Activated T-helper 1 cell treated with anti-CD3 and anti-CD28 coated beads, Interleukin-12 subunit alpha, Interleukin-12 subunit beta, Interleukin-2, Interleukin-4 antibody, amounts not matched to agents 30 ng/mL and 10 ng/mL and 1 ng/mL, durations not matched to agents 14 hours and 24 hours and 36 hours (primary cell): ENCODE data around the gene ANXA3. TPM values are rescaled to one million over a fixed set of nuclear protein-coding genes. Genes with fewer than 3 reads are reported as not detected.
"Not testable (repeated sequence)": the region's sequence is repeated elsewhere in the genome, so short reads cannot be mapped to it uniquely, and the experiment has no call there.

Source experiments
- DNase-seq: peaks from one replicate; pipeline ENCODE4 v3.0.0; 2021; ENCODE audit warnings: low spot score
- H3K27ac Mint-ChIP-seq: one replicate; pipeline ENCODE4 v1.8.0; 2021; ENCODE audit warnings: mild to moderate bottlenecking, mixed read lengths
- H3K27me3 Mint-ChIP-seq: one replicate; pipeline ENCODE4 v1.8.0; 2022; ENCODE audit warnings: mild to moderate bottlenecking, moderate library complexity, mixed read lengths; ENCODE audit not compliant: insufficient read depth
- H3K36me3 Mint-ChIP-seq: one replicate; pipeline ENCODE4 v1.8.0; 2021; ENCODE audit warnings: low read depth, mixed read lengths
- H3K4me1 Mint-ChIP-seq: one replicate; pipeline ENCODE4 v1.8.0; 2021; ENCODE audit warnings: low read depth, mixed read lengths
- H3K4me3 Mint-ChIP-seq: one replicate; pipeline ENCODE4 v1.8.0; 2021; ENCODE audit warnings: mild to moderate bottlenecking, moderate library complexity, mixed read lengths
- H3K9me3 Mint-ChIP-seq: one replicate; pipeline ENCODE4 v1.8.0; 2021; ENCODE audit warnings: mixed read lengths
- intact Hi-C: fragments of 100-400 bp; cut with micrococcal nuclease; formaldehyde crosslinking; loops from one replicate; pipeline ENCODE4 v1.15.1; 2024
- total RNA-seq: library from RNA; stranded (reverse); gene quantifications from 2 replicates; pipeline ENCODE4 v1.2.3, GENCODE V29; 2022

ANXA3 gene
- 8.1 and 9.2 TPM in 2 replicates for total RNA-seq

- peak within 1 kb of the TSS; percentile 90 for H3K4me3 Mint-ChIP-seq
- H3K27me3 Mint-ChIP-seq: peaks cover 18% of the 10 kb centered on the region
- peak; percentile 25 for DNase-seq
- H3K9me3 Mint-ChIP-seq: peaks cover 12% of the 10 kb centered on the region
- intact Hi-C loops: loop anchor here (1.0 to 5.0 kb wide), 4 partner anchors 8 to 386 kb away; partner anchors contain the start of genes BMP2K and PAQR3
- H3K27ac Mint-ChIP-seq: peak within 1 kb of the TSS; percentile 73
- peaks cover 27% of the 10 kb centered on the region for H3K36me3 Mint-ChIP-seq
- H3K4me1 Mint-ChIP-seq: peaks cover 29% of the 10 kb centered on the region
Measured at GRCh38 chr4:78551420-78552351, at the start of gene ANXA3. Gene ANXA3 (plus strand): TSS chr4:78551770. CDS start chr4:78554474, 2,704 bp downstream.

GRCh38 chr4:78506260-78506659 is 45.3 kb upstream of the ANXA3 start:
- H3K4me3 Mint-ChIP-seq, DNase-seq, intact Hi-C loops, H3K36me3 Mint-ChIP-seq, H3K9me3 Mint-ChIP-seq, H3K27ac Mint-ChIP-seq, H3K4me1 Mint-ChIP-seq: not testable (repeated sequence)
- H3K27me3 Mint-ChIP-seq: peaks cover 18% of the 10 kb centered on the region

- Mint-ChIP-seq H3K27me3 (peaks cover 4% of the 10 kb centered on the region), H3K4me3 (no peak overlapping the region), H3K9me3 (no peaks in the 10 kb centered on the region), H3K36me3 (no peaks in the 10 kb centered on the region), H3K27ac (no peak overlapping the region), H3K4me1 (no peaks in the 10 kb centered on the region)
- intact Hi-C loops: no loop called here
- no peak for DNase-seq
Measured at GRCh38 chr4:78509043-78509442, 42.5 kb upstream of the ANXA3 start.

GRCh38 chr4:78510108-78510507 is 41.5 kb upstream of the ANXA3 start:
- Mint-ChIP-seq H3K4me3 (no peak overlapping the region), H3K9me3 (no peaks in the 10 kb centered on the region)
- intact Hi-C loops: no loop called here

GRCh38 chr4:78510681-78511080 is 40.9 kb upstream of the ANXA3 start:
- H3K27me3 Mint-ChIP-seq: peaks cover 3% of the 10 kb centered on the region
- no peak overlapping the region for H3K4me3 Mint-ChIP-seq

More at GRCh38 chr4:78510108-78510507, 41.5 kb upstream of the ANXA3 start:
- DNase-seq: no peak
- Mint-ChIP-seq H3K36me3 (no peaks in the 10 kb centered on the region), H3K4me1 (no peaks in the 10 kb centered on the region), H3K27me3 (peaks cover 3% of the 10 kb centered on the region), H3K27ac (no peak overlapping the region)

GRCh38 chr4:78512357-78512920 is 39.1 kb upstream of the ANXA3 start:
- Mint-ChIP-seq H3K27ac (no peak overlapping the region), H3K4me1 (no peaks in the 10 kb centered on the region), H3K36me3 (no peaks in the 10 kb centered on the region), H3K9me3 (no peaks in the 10 kb centered on the region), H3K4me3 (no peak overlapping the region), H3K27me3 (peaks cover 3% of the 10 kb centered on the region)
- DNase-seq: no peak
- intact Hi-C loops: no loop called here

More at GRCh38 chr4:78510681-78511080, 40.9 kb upstream of the ANXA3 start:
- Mint-ChIP-seq H3K9me3 (no peaks in the 10 kb centered on the region), H3K4me1 (no peaks in the 10 kb centered on the region), H3K36me3 (no peaks in the 10 kb centered on the region), H3K27ac (no peak overlapping the region)
- DNase-seq: no peak
- intact Hi-C loops: no loop called here

- H3K4me3 Mint-ChIP-seq: no peak overlapping the region
- DNase-seq: no peak
- no peaks in the 10 kb centered on the region for H3K9me3 Mint-ChIP-seq
- no peak overlapping the region for H3K27ac Mint-ChIP-seq
- no peaks in the 10 kb centered on the region for H3K4me1 Mint-ChIP-seq
- peaks cover 5% of the 10 kb centered on the region for H3K27me3 Mint-ChIP-seq
- intact Hi-C loops: no loop called here
- no peaks in the 10 kb centered on the region for H3K36me3 Mint-ChIP-seq
Measured at GRCh38 chr4:78513411-78513975, 38.1 kb upstream of the ANXA3 start.

GRCh38 chr4:78517050-78517652 is 34.4 kb upstream of the ANXA3 start:
- DNase-seq: no peak
- Mint-ChIP-seq H3K27ac (no peak overlapping the region), H3K9me3 (no peaks in the 10 kb centered on the region), H3K27me3 (peaks cover 18% of the 10 kb centered on the region), H3K4me3 (no peak overlapping the region), H3K4me1 (no peaks in the 10 kb centered on the region), H3K36me3 (no peaks in the 10 kb centered on the region)
- intact Hi-C loops: loop anchor here (1.0 kb wide), 1 partner anchor 558 kb away; no protein-coding TSS in a partner anchor

- DNase-seq: no peak
- Mint-ChIP-seq H3K4me3 (no peak overlapping the region), H3K9me3 (no peaks in the 10 kb centered on the region), H3K36me3 (no peaks in the 10 kb centered on the region), H3K27me3 (peaks cover 22% of the 10 kb centered on the region), H3K27ac (no peak overlapping the region), H3K4me1 (no peaks in the 10 kb centered on the region)
- intact Hi-C loops: no loop called here
Measured at GRCh38 chr4:78518561-78518960, 33.0 kb upstream of the ANXA3 start.

GRCh38 chr4:78519962-78520361 is 31.6 kb upstream of the ANXA3 start:
- no peak overlapping the region for H3K27ac Mint-ChIP-seq
- no peak overlapping the region for H3K4me3 Mint-ChIP-seq
- no peak for DNase-seq
- no peaks in the 10 kb centered on the region for H3K9me3 Mint-ChIP-seq
- H3K27me3 Mint-ChIP-seq: peaks cover 27% of the 10 kb centered on the region
- intact Hi-C loops: no loop called here
- H3K36me3 Mint-ChIP-seq: no peaks in the 10 kb centered on the region
- no peaks in the 10 kb centered on the region for H3K4me1 Mint-ChIP-seq

- intact Hi-C loops: no loop called here
- Mint-ChIP-seq H3K4me3 (no peak overlapping the region), H3K4me1 (no peaks in the 10 kb centered on the region), H3K27me3 (peaks cover 28% of the 10 kb centered on the region), H3K36me3 (no peaks in the 10 kb centered on the region), H3K27ac (no peak overlapping the region), H3K9me3 (no peaks in the 10 kb centered on the region)
- DNase-seq: no peak
Measured at GRCh38 chr4:78520808-78521226, 30.8 kb upstream of the ANXA3 start.

GRCh38 chr4:78524009-78524408 is 27.6 kb upstream of the ANXA3 start:
- no peak overlapping the region for H3K27ac Mint-ChIP-seq
- peaks cover 24% of the 10 kb centered on the region for H3K27me3 Mint-ChIP-seq
- no peaks in the 10 kb centered on the region for H3K4me1 Mint-ChIP-seq
- H3K9me3 Mint-ChIP-seq: no peaks in the 10 kb centered on the region
- H3K4me3 Mint-ChIP-seq: no peak overlapping the region
- no peaks in the 10 kb centered on the region for H3K36me3 Mint-ChIP-seq
- intact Hi-C loops: no loop called here
- no peak for DNase-seq
